HL-60 (cell line): Measurements from ENCODE around the gene RAI14.

ENCODE experiments used
- DNase-seq, 2 experiments: peaks; one replicate each; pipeline ENCODE4 v3.0.0-alpha.2; 2010 to 2020; ENCODE audit warnings: low read depth in 1 of 2, low spot score in 1 of 2
- H3K27ac ChIP-seq: fragments of 250-450 bp; sonication (Bioruptor Pico); replicated peaks from 2 replicates; pipeline ENCODE4 v1.5.1; 2020; ENCODE audit warnings: mild to moderate bottlenecking, moderate library complexity
- H3K27me3 ChIP-seq: fragments of 250-450 bp; sonication (Bioruptor Pico); 2 replicates; pipeline ENCODE4 v1.5.1; 2021; ENCODE audit warnings: mild to moderate bottlenecking, moderate library complexity; ENCODE audit not compliant: insufficient read depth, poor library complexity, severe bottlenecking
- H3K4me3 ChIP-seq: replicated peaks from 2 replicates; pipeline ENCODE4 v1.5.1; 2011; ENCODE audit warnings: mild to moderate bottlenecking, control low read depth, low read length; ENCODE audit not compliant: insufficient read depth
- GABPA ChIP-seq: IDR thresholded peaks from 2 replicates; pipeline ENCODE4 v1.6.1; 2012; ENCODE audit warnings: low read depth
- POLR2AphosphoS5 ChIP-seq: IDR thresholded peaks from 2 replicates; pipeline ENCODE4 v1.6.1; 2012; ENCODE audit warnings: low read depth
- REST ChIP-seq: IDR thresholded peaks from 2 replicates; pipeline ENCODE4 v1.6.1; 2012; ENCODE audit warnings: low read depth; ENCODE audit not compliant: insufficient replicate concordance
- SPI1 ChIP-seq: IDR thresholded peaks from 2 replicates; pipeline ENCODE4 v1.6.1; 2012; ENCODE audit warnings: low read depth, mild to moderate bottlenecking, borderline replicate concordance
- TF ChIP-seq, protein P1 (sequence below): IDR thresholded peaks from one replicate; pipeline ENCODE4 v1.5.1; 2011; ENCODE audit warnings: low read length, control low read depth, inconsistent platforms; ENCODE audit not compliant: insufficient read depth

RAI14 gene

GRCh38 chr5:34630596-34630995, 25.5 kb upstream of the RAI14 start:
- Histone ChIP-seq H3K27ac (no peak overlapping the region), H3K4me3 (no peak overlapping the region), H3K27me3 (no peaks in the 10 kb centered on the region)
- no peak for DNase-seq
- TF ChIP-seq SPI1 (no peak), POLR2AphosphoS5 (no peak), REST (no peak)

DNA sequence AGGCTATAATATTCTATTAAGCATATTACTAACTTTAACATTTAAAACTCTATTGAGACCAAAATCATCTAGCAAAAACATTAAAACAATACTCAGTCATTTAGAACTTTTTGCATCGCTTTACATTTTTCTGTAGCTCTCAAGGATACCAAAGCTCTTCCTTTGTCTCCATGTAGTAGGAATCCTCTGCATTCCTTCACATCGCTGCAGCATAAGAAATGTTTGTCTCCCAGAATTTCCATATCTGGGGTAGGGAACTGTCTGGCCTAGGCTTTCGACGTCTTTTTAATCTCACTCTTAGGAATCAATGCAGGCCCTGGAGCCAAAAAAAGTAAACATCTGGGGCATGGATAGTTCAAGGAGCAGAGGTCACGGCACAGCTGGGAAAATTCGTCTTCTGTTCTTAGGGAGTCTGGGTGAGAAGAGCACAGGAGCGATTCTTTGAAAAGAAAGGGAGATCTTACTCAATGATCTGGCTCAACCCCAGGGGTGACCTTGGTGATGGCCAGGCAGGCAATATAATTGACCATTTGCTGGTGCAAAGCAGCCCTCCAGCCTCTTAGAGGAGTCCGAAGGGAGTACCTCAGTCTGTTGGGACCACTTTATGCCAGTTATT, 23.2 kb upstream of the RAI14 start:
- Histone ChIP-seq H3K4me3 (no peak overlapping the region), H3K27me3 (no peaks in the 10 kb centered on the region), H3K27ac (no peak overlapping the region)
- TF ChIP-seq, protein P1, sequence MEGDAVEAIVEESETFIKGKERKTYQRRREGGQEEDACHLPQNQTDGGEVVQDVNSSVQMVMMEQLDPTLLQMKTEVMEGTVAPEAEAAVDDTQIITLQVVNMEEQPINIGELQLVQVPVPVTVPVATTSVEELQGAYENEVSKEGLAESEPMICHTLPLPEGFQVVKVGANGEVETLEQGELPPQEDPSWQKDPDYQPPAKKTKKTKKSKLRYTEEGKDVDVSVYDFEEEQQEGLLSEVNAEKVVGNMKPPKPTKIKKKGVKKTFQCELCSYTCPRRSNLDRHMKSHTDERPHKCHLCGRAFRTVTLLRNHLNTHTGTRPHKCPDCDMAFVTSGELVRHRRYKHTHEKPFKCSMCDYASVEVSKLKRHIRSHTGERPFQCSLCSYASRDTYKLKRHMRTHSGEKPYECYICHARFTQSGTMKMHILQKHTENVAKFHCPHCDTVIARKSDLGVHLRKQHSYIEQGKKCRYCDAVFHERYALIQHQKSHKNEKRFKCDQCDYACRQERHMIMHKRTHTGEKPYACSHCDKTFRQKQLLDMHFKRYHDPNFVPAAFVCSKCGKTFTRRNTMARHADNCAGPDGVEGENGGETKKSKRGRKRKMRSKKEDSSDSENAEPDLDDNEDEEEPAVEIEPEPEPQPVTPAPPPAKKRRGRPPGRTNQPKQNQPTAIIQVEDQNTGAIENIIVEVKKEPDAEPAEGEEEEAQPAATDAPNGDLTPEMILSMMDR: no peak
- no peak for TF ChIP-seq SPI1
- no peak for TF ChIP-seq POLR2AphosphoS5
- no peak for TF ChIP-seq GABPA
- no peak for TF ChIP-seq REST
- no peak for DNase-seq

DNA sequence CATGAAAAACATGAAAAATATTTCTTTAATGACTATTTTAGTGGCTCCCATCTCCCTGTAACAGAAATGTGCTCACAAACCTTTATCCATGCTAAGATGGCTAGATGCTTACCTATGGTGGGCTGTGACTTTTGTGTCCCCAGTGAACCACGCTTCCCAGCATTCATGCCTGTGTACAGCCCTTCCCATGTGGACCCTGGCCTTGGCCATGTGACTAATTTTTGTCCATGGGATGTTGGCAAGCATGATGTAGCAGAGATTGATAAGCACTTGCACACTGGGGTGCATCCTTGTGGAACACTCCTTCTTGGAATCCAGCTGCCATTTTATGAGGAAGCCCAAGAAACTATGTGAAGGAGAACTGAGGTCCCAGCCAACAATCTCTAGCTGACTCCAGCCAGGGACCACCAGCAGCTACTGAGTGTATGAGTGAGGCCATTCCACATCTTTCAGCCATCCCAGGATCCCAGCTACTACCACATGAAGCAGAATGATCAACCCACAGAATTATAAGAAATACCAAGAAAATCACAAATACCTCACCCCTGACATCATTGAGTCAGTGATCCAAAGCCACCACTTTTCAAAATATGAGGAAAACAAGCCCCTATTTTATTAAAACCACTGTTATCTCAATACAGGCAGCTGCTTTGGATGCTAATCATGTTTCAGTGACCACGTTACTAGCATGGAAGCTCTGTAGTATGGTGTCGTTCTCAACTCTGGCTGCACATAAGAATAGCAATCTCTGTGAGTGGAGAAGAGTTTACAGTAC, 16.1 kb upstream of the RAI14 start:
- DNase-seq: no peak
- Histone ChIP-seq H3K27me3 (no peaks in the 10 kb centered on the region), H3K27ac (no peak overlapping the region), H3K4me3 (no peak overlapping the region)
- no peak for TF ChIP-seq POLR2AphosphoS5
- no peak for TF ChIP-seq GABPA
- no peak for TF ChIP-seq SPI1
- TF ChIP-seq REST: no peak
- TF ChIP-seq, protein P1: no peak
